WTC11 (cell line): ENCODE measurements around the gene GH2. TPM values are rescaled to one million over a fixed set of nuclear protein-coding genes. Genes with fewer than 3 reads are reported as not detected.

ENCODE experiments used
- ATAC-seq: fragments of 200-7000 bp; cut with Tn5 transposase; 2 replicates; pipeline ENCODE4 v1.10.0; 2021; ENCODE audit warnings: mild to moderate bottlenecking, moderate library complexity
- CTCF ChIA-PET: fragments of 300-600 bp; sonication (Branson Sonifier 250); formaldehyde crosslinking; loops from one replicate; lab custom pipeline; 2021; ENCODE audit warnings: antibody characterized with exemption; lab: Charles Lee
- POLR2A ChIA-PET: fragments of 350-600 bp; sonication (Branson Sonifier 250); formaldehyde crosslinking; loops from one replicate; lab custom pipeline; 2021; ENCODE audit warnings: antibody characterized with exemption; lab: Charles Lee
- DNase-seq: peaks from one replicate; pipeline ENCODE4 v3.0.0; 2021; ENCODE audit warnings: low spot score
- H3K27ac Mint-ChIP-seq: 2 replicates; pipeline ENCODE4 v1.8.0; 2021; ENCODE audit warnings: mixed read lengths
- H3K27me3 Mint-ChIP-seq: 2 replicates; pipeline ENCODE4 v1.8.0; 2021; ENCODE audit warnings: low read depth, mild to moderate bottlenecking, moderate library complexity, mixed read lengths
- H3K36me3 Mint-ChIP-seq: 2 replicates; pipeline ENCODE4 v1.8.0; 2021; ENCODE audit warnings: mixed read lengths
- H3K4me1 Mint-ChIP-seq: 2 replicates; pipeline ENCODE4 v1.8.0; 2022; ENCODE audit warnings: mixed read lengths
- H3K4me3 Mint-ChIP-seq: 2 replicates; pipeline ENCODE4 v1.8.0; 2021; ENCODE audit warnings: mild to moderate bottlenecking, moderate library complexity, mixed read lengths
- H3K9me3 Mint-ChIP-seq: 2 replicates; pipeline ENCODE4 v1.8.0; 2021; ENCODE audit warnings: mixed read lengths
- ATF3 ChIP-seq: sonication (generic); formaldehyde crosslinking; conservative IDR thresholded peaks from 2 replicates; pipeline ENCODE4 v1.8.1; 2022; ENCODE audit warnings: mild to moderate bottlenecking, missing genetic modification reagents
- CREM ChIP-seq: sonication (generic); formaldehyde crosslinking; IDR thresholded peaks from 2 replicates; pipeline ENCODE4 v1.8.1; 2022; ENCODE audit warnings: mild to moderate bottlenecking, missing genetic modification reagents, moderate library complexity
- E2F4 ChIP-seq: sonication (generic); formaldehyde crosslinking; IDR thresholded peaks from 2 replicates; pipeline ENCODE4 v1.8.1; 2022; ENCODE audit warnings: low read depth, mild to moderate bottlenecking, moderate library complexity, missing genetic modification reagents, borderline replicate concordance
- ERG ChIP-seq: fragments of 250-450 bp; sonication (Bioruptor Pico); IDR thresholded peaks from 2 replicates; pipeline ENCODE4 v1.8.0; 2021; ENCODE audit warnings: mild to moderate bottlenecking
- ESRRA ChIP-seq: sonication (generic); formaldehyde crosslinking; IDR thresholded peaks from 2 replicates; pipeline ENCODE4 v1.8.1; 2022; ENCODE audit warnings: mild to moderate bottlenecking, missing genetic modification reagents, borderline replicate concordance
- IRF1 ChIP-seq: sonication (generic); formaldehyde crosslinking; IDR thresholded peaks from 2 replicates; pipeline ENCODE4 v1.8.0; 2023; ENCODE audit warnings: missing genetic modification reagents
- MYBL2 ChIP-seq: sonication (generic); formaldehyde crosslinking; IDR thresholded peaks from 2 replicates; pipeline ENCODE4 v1.8.1; 2023; ENCODE audit warnings: mild to moderate bottlenecking, moderate library complexity, missing genetic modification reagents
- NFE2L1 ChIP-seq: sonication (generic); formaldehyde crosslinking; IDR thresholded peaks from 2 replicates; pipeline ENCODE4 v1.8.1; 2023; ENCODE audit warnings: missing genetic modification reagents
- NFYB ChIP-seq: sonication (generic); formaldehyde crosslinking; conservative IDR thresholded peaks from 2 replicates; pipeline ENCODE4 v1.8.0; 2022; ENCODE audit warnings: low read depth, missing genetic modification reagents
- NR2C2 ChIP-seq: sonication (generic); formaldehyde crosslinking; IDR thresholded peaks from 2 replicates; pipeline ENCODE4 v1.8.0; 2022; ENCODE audit warnings: mild to moderate bottlenecking, missing genetic modification reagents
- PRDM15 ChIP-seq: sonication (generic); formaldehyde crosslinking; IDR thresholded peaks from 2 replicates; pipeline ENCODE4 v1.8.0; 2022; ENCODE audit warnings: missing genetic modification reagents
- SMAD3 ChIP-seq: sonication (generic); formaldehyde crosslinking; IDR thresholded peaks from 2 replicates; pipeline ENCODE4 v1.8.0; 2022; ENCODE audit warnings: missing genetic modification reagents, mild to moderate bottlenecking, borderline replicate concordance
- TCF7 ChIP-seq: sonication (generic); formaldehyde crosslinking; IDR thresholded peaks from 2 replicates; pipeline ENCODE4 v1.8.0; 2022; ENCODE audit warnings: mild to moderate bottlenecking, low read depth, missing genetic modification reagents, moderate library complexity
- TEAD4 ChIP-seq: sonication (generic); formaldehyde crosslinking; IDR thresholded peaks from 2 replicates; pipeline ENCODE4 v1.8.0; 2022; ENCODE audit warnings: mild to moderate bottlenecking, missing genetic modification reagents
- TP53 ChIP-seq: sonication (generic); formaldehyde crosslinking; IDR thresholded peaks from 2 replicates; pipeline ENCODE4 v1.8.1; 2023; ENCODE audit warnings: mild to moderate bottlenecking, missing genetic modification reagents
- USF1 ChIP-seq: sonication (generic); formaldehyde crosslinking; IDR thresholded peaks from 2 replicates; pipeline ENCODE4 v1.8.0; 2022; ENCODE audit warnings: mild to moderate bottlenecking, missing genetic modification reagents
- ZBTB43 ChIP-seq: sonication (generic); formaldehyde crosslinking; IDR thresholded peaks from 2 replicates; pipeline ENCODE4 v1.8.1; 2023; ENCODE audit warnings: mild to moderate bottlenecking, missing genetic modification reagents
- ZNF219 ChIP-seq: sonication (generic); formaldehyde crosslinking; IDR thresholded peaks from 2 replicates; pipeline ENCODE4 v1.8.0; 2023; ENCODE audit warnings: missing genetic modification reagents, mild to moderate bottlenecking, borderline replicate concordance
- total RNA-seq: library from RNA; stranded (reverse); gene quantifications from 3 replicates; pipeline ENCODE4 v1.2.3, GENCODE V29; 2021
- TF ChIP-seq, protein P1 (sequence below): sonication (generic); formaldehyde crosslinking; IDR thresholded peaks from 2 replicates; pipeline ENCODE4 v1.8.0; 2022; ENCODE audit warnings: mild to moderate bottlenecking, missing genetic modification reagents
- TF ChIP-seq, protein P2 (sequence below): fragments of 250-450 bp; sonication (Bioruptor Pico); IDR thresholded peaks from 2 replicates; pipeline ENCODE4 v1.9.0; 2021; ENCODE audit warnings: mild to moderate bottlenecking

Gene GH2
- total RNA-seq, 1 experiment from 2014 or later = 0.35 TPM

DNA sequence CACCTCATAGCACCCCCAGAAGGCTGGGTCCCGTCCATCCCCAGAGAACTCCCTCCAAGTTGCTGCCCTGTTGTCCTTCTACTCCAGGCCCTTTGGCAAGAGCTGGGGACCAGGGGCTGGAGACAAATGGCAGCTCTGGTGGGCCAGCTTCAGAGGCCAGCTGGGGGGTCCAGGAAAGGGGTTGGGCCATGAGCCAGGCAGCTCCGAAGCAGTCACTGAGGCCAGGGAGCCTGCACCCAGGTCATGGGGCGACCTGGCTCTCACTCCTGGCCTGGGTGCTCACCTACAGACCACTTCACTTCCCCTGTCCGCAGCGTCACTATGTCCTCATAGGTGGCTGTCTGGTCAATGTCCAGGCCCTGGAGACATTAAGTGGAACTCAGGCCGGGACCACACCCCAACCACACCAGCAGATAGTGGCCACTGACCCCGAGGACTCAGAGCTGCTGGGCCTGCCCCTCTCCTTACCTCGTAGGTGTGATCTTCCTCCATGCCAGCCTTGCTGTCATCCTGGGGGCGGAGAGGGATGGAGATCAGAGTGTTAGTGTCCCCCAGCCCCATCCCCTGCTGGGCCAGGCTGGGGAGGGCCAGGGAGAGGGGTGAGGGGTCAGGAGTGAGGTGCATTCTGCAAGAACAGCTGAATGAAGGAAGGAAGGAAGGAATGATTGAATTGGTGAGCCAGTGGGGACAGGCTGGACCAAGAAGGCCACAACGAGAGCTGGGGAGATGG, 47.4 kb upstream of the GH2 start:
- ATAC-seq (no peak), DNase-seq (no peak)
- TF ChIP-seq NFYB (CRISPR knock-in tag) (no peak), TCF7 (CRISPR knock-in tag) (no peak), E2F4 (no peak), TEAD4 (CRISPR knock-in tag) (no peak), PRDM15 (CRISPR knock-in tag) (no peak), SMAD3 (CRISPR knock-in tag) (no peak), TP53 (CRISPR knock-in tag) (no peak), MYBL2 (CRISPR knock-in tag) (no peak), NFE2L1 (CRISPR knock-in tag) (no peak), ZBTB43 (CRISPR knock-in tag) (no peak), IRF1 (CRISPR knock-in tag) (no peak), ERG (CRISPR knock-in tag) (no peak), ATF3 (CRISPR knock-in tag) (no peak), ESRRA (no peak), CREM (CRISPR knock-in tag) (no peak), NR2C2 (CRISPR knock-in tag) (no peak), ZNF219 (CRISPR knock-in tag) (no peak), USF1 (CRISPR knock-in tag) (no peak)
- TF ChIP-seq, protein P1, sequence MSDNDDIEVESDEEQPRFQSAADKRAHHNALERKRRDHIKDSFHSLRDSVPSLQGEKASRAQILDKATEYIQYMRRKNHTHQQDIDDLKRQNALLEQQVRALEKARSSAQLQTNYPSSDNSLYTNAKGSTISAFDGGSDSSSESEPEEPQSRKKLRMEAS (CRISPR knock-in tag) = no peak
- TF ChIP-seq, protein P2, sequence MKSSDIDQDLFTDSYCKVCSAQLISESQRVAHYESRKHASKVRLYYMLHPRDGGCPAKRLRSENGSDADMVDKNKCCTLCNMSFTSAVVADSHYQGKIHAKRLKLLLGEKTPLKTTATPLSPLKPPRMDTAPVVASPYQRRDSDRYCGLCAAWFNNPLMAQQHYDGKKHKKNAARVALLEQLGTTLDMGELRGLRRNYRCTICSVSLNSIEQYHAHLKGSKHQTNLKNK (CRISPR knock-in tag) = no peak
- Mint-ChIP-seq H3K27me3 (no peaks in the 10 kb centered on the region), H3K36me3 (no peaks in the 10 kb centered on the region), H3K27ac (no peak overlapping the region), H3K4me1 (peaks cover 18% of the 10 kb centered on the region), H3K9me3 (no peaks in the 10 kb centered on the region), H3K4me3 (no peak overlapping the region)
- ChIA-PET POLR2A (no interaction called here), CTCF (interaction anchor here (1.0 to 6.3 kb wide), 10 partner anchors 10 to 362 kb away, joined by 3 to 87 read pairs (median 6); partner anchors contain the start of genes CSHL1 and GH1)
